Fibroblast of lung (primary cell): ENCODE measurements around the gene SEPTIN12. TPM values are rescaled to one million over a fixed set of nuclear protein-coding genes. Genes with fewer than 3 reads are reported as not detected.

Source experiments
- DNase-seq, 2 donors: peaks; one replicate each; pipeline versions ENCODE4 v3.0.0 to v3.0.0-alpha.2; 2010; ENCODE audit warnings: low read depth in 2 of 2
- H2AFZ ChIP-seq: 2 replicates; pipeline ENCODE4 v1.5.1; 2012; ENCODE audit warnings: low read length, control low read depth, inconsistent platforms
- H3K27ac ChIP-seq: 2 replicates; pipeline ENCODE4 v1.5.1; 2011; ENCODE audit warnings: low read length, control low read depth; ENCODE audit not compliant: insufficient read depth
- H3K27me3 ChIP-seq: 2 replicates; pipeline ENCODE4 v1.5.1; 2011; ENCODE audit warnings: mild to moderate bottlenecking, low read length; ENCODE audit not compliant: control insufficient read depth, insufficient read depth
- H3K36me3 ChIP-seq: 2 replicates; pipeline ENCODE4 v1.5.1; 2011; ENCODE audit warnings: low read length; ENCODE audit not compliant: control insufficient read depth, insufficient read depth
- H3K4me1 ChIP-seq: 2 replicates; pipeline ENCODE4 v1.5.1; 2011; ENCODE audit warnings: low read length; ENCODE audit not compliant: control insufficient read depth, insufficient read depth; ENCODE audit errors: extremely low read depth
- H3K4me2 ChIP-seq: 2 replicates; pipeline ENCODE4 v1.5.1; 2011; ENCODE audit warnings: low read length, control low read depth; ENCODE audit not compliant: insufficient read depth; ENCODE audit errors: extremely low read depth
- H3K4me3 ChIP-seq, 4 experiments: fragments of 200-600 bp in 1 of 4; sonication (generic) in 1 of 4; replicated peaks in 1 of 4; 2 replicates each; pipeline ENCODE4 v1.5.1; 2011 to 2016; ENCODE audit warnings: low read length in 4 of 4, low read depth in 3 of 4, mild to moderate bottlenecking in 3 of 4, control low read depth in 2 of 4, inconsistent platforms in 1 of 4, mixed read lengths in 1 of 4; ENCODE audit not compliant: insufficient read depth in 1 of 4; ENCODE audit errors: control extremely low read depth in 1 of 4
- H3K79me2 ChIP-seq: 2 replicates; pipeline ENCODE4 v1.5.1; 2012; ENCODE audit warnings: mild to moderate bottlenecking, low read length, inconsistent platforms; ENCODE audit not compliant: control insufficient read depth, insufficient read depth
- H3K9ac ChIP-seq: 2 replicates; pipeline ENCODE4 v1.5.1; 2011; ENCODE audit warnings: mild to moderate bottlenecking, low read length, control low read depth; ENCODE audit not compliant: insufficient read depth
- H3K9me3 ChIP-seq: 2 replicates; pipeline ENCODE4 v1.5.1; 2012; ENCODE audit warnings: low read depth, low read length; ENCODE audit not compliant: control insufficient read depth, insufficient read depth
- H4K20me1 ChIP-seq: 2 replicates; pipeline ENCODE4 v1.5.1; 2011; ENCODE audit warnings: low read length; ENCODE audit not compliant: control insufficient read depth, insufficient read depth; ENCODE audit errors: extremely low read depth
- CTCF ChIP-seq, 2 donors: IDR thresholded peaks in 1 of 2; conservative IDR thresholded peaks in 1 of 2; 1 replicate in 1 of 2; 2 replicates in 1 of 2; pipeline ENCODE4 v1.5.1; 2011 to 2012; ENCODE audit warnings: low read length in 2 of 2, control low read depth in 1 of 2, inconsistent platforms in 1 of 2, low read depth in 1 of 2, mild to moderate bottlenecking in 1 of 2
- EZH2 ChIP-seq: IDR thresholded peaks from 2 replicates; pipeline ENCODE4 v1.5.1; 2012; ENCODE audit warnings: low read length, control low read depth, mild to moderate bottlenecking; ENCODE audit errors: missing control alignments
- polyA plus RNA-seq, 2 donors: library from polyadenylated mRNA; depleted of rRNA in 1 of 2; stranded (reverse) in 1 of 2; unstranded in 1 of 2; fragments of >200 nt; gene quantifications; 2 replicates each; pipeline ENCODE4 v1.2.1, GENCODE V29; 2011 to 2012; ENCODE audit warnings: missing spikeins in 1 of 2
- total RNA-seq: library from RNA; depleted of rRNA; stranded (reverse); fragments of >200 nt; gene quantifications from 2 replicates; pipeline ENCODE4 v1.2.1, GENCODE V29; 2014

Gene SEPTIN12
- total and polyA plus RNA-seq, 2 donors (not counting 1 experiment from before 2014, with no cell fraction given): not detected

DNA sequence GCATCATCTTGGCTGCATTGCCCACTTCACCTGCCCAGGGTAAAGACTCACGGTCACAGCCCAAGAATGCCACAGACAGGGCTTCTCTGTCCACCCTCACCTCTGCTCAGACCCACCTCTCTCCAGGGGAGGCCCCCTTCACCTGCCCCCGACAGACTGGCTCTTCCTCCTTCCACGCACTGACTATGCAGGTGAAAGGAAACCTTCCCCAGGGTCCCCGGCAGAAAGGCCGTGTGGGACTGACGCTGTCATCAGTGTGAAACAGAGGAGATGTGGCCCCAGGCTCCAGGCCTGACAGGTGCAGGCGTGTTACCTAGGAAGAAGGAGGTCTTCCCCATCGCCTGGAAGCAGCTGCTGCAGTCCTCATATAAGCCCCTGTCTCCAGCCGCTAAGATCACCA lies 23.6 kb upstream of the SEPTIN12 start:
- no peaks in the 10 kb centered on the region for H3K79me2 ChIP-seq
- no peaks in the 10 kb centered on the region for H3K27me3 ChIP-seq
- no peak for DNase-seq
- no peak overlapping the region for H3K9ac ChIP-seq
- no peaks in the 10 kb centered on the region for H3K4me1 ChIP-seq
- TF ChIP-seq EZH2: no peak
- no peak for TF ChIP-seq CTCF (conservative IDR thresholded peaks at IDR 0.05 in 1 of 2, IDR thresholded peaks at IDR 0.05 in 1 of 2; ENCODE audit: low read depth in 1 of 2, low read length in 2 of 2)
- H3K4me2 ChIP-seq: no peak overlapping the region
- H3K4me3 ChIP-seq: no peak overlapping the region
- H3K36me3 ChIP-seq: peaks cover 20% of the 10 kb centered on the region
- no peaks in the 10 kb centered on the region for H4K20me1 ChIP-seq
- no peak overlapping the region for H3K27ac ChIP-seq
- H2AFZ ChIP-seq: no peak overlapping the region
- no peaks in the 10 kb centered on the region for H3K9me3 ChIP-seq

GRCh38 chr16:4811242-4811641 lies 23.1 kb upstream of the SEPTIN12 start:
- H3K36me3 ChIP-seq: peaks cover 20% of the 10 kb centered on the region
- no peak overlapping the region for H3K9ac ChIP-seq
- H3K79me2 ChIP-seq: no peaks in the 10 kb centered on the region
- no peak overlapping the region for H3K27ac ChIP-seq
- no peaks in the 10 kb centered on the region for H3K9me3 ChIP-seq
- H3K4me3 ChIP-seq: no peak overlapping the region
- no peaks in the 10 kb centered on the region for H3K27me3 ChIP-seq
- TF ChIP-seq EZH2: no peak
- no peak for TF ChIP-seq CTCF (conservative IDR thresholded peaks at IDR 0.05 in 1 of 2, IDR thresholded peaks at IDR 0.05 in 1 of 2; ENCODE audit: low read depth in 1 of 2, low read length in 2 of 2)
- no peak for DNase-seq
- H2AFZ ChIP-seq: no peak overlapping the region
- H4K20me1 ChIP-seq: no peaks in the 10 kb centered on the region
- no peak overlapping the region for H3K4me2 ChIP-seq
- H3K4me1 ChIP-seq: no peaks in the 10 kb centered on the region

DNA sequence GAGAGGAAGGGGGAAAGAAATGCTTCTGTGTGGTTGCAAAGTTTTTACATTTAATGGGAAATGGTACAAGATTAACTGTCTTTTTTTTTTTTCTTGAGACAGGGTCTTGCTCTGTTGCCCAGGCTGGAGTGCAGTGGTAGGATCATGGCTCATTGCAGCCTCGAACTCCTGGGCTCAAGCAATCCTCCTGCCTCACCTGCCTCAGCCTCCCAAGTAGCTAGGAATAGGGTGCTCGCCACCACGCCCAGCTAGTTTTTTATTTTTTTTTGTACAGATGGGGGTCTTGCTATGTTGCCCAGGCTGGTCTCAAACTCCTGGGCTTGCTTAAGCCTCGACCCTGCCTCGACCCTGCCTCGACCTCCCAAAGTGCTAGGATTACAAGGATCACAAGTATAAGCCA lies 18.1 kb upstream of the SEPTIN12 start:
- Histone ChIP-seq H2AFZ (no peak overlapping the region), H3K4me3 (no peak overlapping the region), H3K4me2 (no peak overlapping the region), H3K27me3 (no peaks in the 10 kb centered on the region), H3K9me3 (no peaks in the 10 kb centered on the region), H3K4me1 (peaks cover 2% of the 10 kb centered on the region), H3K79me2 (no peaks in the 10 kb centered on the region), H3K9ac (no peak overlapping the region), H4K20me1 (no peaks in the 10 kb centered on the region), H3K27ac (no peak overlapping the region), H3K36me3 (peaks cover 9% of the 10 kb centered on the region)
- TF ChIP-seq EZH2: no peak
- no peak for TF ChIP-seq CTCF (conservative IDR thresholded peaks at IDR 0.05 in 1 of 2, IDR thresholded peaks at IDR 0.05 in 1 of 2; ENCODE audit: low read depth in 1 of 2, low read length in 2 of 2)
- no peak for DNase-seq
